Activated gamma-delta T cell treated with Interleukin-2 at 50 U/mL for 16 hours (primary cell): Measurements from ENCODE around the gene PFKFB3.
"Not testable (repeated sequence)": the region's sequence is repeated elsewhere in the genome, so short reads cannot be mapped to it uniquely, and the experiment has no call there.

Experiments used
- DNase-seq: peaks from one replicate; pipeline ENCODE4 v3.0.0-alpha.2; 2020

The PFKFB3 gene

GRCh38 chr10:6202684-6203330, at the start of gene PFKFB3:
PFKFB3 (plus strand) TSS chr10:6202932; CDS start chr10:6203261, 329 bp downstream.
- peak; percentile 89 for DNase-seq

DNA sequence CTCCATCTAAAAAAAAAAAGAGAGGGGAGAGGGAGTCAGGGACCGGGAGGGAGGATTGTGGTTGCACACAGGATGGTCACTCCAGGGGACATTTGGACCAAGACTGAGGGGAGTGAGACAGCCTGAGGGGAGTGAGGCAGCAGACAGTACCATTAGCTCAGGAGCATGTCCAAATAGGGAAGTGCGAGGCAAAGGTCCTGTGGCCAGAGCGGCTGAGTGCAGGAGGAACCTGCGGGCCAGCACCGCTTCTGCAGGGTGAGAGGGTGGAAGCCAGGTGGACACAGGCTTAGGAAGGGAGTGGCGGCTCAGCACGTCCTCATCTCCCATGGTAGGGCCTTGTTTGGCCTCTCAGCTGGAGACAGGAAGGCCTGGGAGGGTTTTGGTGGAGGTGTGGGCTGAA, 48.9 kb upstream of the PFKFB3 start:
- DNase-seq: no peak

DNA sequence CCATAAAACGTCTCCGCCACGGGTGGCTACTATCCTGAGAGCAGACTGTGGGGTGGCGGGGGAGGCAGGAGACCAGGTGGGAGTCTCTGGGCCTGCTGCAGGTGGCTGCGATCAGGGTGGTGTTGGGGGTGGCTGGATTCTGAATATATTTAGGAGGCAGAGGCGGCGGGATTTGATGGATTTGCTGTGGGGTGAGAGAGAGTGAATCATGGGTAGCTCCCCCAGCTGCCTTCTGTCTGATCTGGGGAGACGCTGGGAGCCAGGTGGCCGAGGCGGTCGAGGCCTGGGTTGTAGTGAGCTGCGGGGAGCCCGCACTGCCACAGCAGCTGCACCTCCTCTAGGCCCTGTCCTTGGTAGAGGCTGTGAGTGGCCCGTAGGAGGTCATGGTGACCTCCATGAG, 48.2 kb upstream of the PFKFB3 start:
- no peak for DNase-seq

DNA sequence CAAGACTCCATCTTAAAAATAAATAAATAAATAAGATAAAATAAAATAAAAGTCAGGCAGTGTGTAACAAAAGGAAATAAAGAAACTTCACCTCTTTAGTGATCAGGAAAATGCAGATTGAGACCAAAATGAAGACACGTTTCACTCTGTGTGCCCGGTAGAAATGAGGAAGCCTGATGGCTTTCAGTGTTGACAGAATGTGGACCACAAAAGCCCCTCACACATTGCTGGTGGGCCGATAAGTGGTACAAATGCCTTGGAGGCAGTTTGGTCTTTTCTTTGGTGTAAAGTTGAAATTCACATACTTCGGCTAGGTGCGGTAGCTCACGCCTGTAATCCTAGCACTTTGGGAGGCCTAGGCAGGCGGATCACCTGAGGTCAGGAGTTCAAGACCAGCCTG, 44.5 kb upstream of the PFKFB3 start:
- DNase-seq: no peak

DNA sequence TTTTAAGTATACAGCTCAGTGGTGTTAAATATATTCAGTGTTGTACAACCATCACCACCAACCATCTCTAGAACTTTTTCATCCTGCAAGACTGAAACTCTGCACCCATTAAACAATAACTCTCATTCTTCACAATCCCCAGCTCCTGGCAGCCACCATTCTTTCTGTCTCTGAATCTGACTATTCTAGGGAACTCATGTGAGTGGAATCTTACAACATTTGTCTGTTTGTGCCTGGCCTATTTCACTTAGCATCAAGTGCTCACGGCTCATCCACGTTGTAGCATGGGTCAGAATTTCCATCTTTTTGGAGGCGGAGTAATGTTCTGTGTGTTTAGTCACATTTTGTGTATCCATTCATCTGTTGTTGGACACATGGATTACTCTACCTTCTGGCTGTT, 40.8 kb upstream of the PFKFB3 start:
- DNase-seq: no peak

- DNase-seq: no peak
Observed at GRCh38 chr10:6162589-6163356, 40.0 kb upstream of the PFKFB3 start.

- DNase-seq: peak; percentile 92
Observed at GRCh38 chr10:6163364-6164270, 39.1 kb upstream of the PFKFB3 start.

- DNase-seq: no peak
Observed at GRCh38 chr10:6164271-6165095, 38.2 kb upstream of the PFKFB3 start.

DNA sequence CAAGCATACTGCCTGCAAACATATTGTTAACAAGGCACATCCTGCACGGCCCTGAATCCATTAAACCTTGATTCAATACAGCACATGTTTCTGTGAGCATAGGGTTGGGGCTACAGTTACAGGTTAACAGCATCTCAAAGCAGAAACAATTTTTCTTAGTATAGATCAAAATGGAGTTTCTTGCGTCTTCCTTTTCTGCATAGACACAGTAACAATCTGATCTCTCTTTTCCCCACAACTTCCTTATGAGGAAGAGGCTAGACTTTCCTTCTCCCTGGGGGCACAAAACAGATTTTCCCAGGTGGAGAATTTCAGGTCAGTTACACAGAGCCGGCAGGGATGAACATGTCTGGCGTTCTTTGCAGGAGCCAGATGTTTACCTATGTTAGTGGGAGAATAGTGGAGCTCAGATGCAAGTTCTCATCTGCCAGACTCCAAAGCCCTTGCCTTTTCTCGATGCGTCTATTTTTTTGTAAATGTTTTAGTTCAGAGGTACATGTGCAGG, 37.5 kb upstream of the PFKFB3 start:
- DNase-seq: no peak

DNA sequence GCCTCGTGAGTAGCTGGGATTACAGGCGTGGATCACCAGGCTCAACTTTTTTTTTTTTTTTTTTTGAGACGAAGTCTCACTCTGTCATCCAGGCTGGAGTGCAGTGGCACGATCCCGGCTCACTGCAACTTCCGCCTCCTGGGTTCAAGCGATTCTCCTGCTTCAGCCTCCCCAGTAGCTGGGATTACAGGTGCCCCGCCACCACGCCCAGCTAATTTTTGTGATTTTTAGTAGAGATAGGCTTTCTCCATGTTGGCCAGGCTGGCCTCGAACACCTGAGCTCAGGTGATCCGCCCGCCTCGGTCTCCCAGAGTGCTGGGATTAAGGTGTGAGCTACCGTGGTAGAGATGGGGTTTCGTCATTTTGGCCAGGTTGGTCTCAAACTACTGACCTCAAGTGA, 36.8 kb upstream of the PFKFB3 start:
- not testable (repeated sequence) for DNase-seq

- no peak for DNase-seq
Observed at GRCh38 chr10:6167456-6167855, 35.3 kb upstream of the PFKFB3 start.

DNA sequence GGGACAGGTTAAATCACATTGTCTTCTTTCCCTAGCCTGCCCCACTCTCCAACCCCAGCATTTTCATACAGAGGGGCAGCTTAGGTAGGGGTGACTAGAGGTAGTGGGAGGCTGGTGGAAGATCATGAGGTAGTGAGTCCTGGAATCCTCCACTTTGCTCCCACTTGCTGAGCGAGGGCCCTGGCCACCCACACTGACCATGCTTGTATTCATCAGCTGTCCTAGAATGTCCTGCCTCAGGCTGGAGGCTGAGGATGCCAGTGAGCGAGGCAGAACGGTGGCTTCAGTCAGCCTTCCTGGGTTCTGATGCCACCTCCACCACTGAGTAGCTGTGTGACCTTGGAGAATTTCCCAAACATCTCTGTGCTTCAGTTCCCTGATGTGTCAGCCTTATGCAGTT, 34.6 kb upstream of the PFKFB3 start:
- no peak for DNase-seq

GRCh38 chr10:6170638-6171037, 32.1 kb upstream of the PFKFB3 start:
- DNase-seq: no peak

DNA sequence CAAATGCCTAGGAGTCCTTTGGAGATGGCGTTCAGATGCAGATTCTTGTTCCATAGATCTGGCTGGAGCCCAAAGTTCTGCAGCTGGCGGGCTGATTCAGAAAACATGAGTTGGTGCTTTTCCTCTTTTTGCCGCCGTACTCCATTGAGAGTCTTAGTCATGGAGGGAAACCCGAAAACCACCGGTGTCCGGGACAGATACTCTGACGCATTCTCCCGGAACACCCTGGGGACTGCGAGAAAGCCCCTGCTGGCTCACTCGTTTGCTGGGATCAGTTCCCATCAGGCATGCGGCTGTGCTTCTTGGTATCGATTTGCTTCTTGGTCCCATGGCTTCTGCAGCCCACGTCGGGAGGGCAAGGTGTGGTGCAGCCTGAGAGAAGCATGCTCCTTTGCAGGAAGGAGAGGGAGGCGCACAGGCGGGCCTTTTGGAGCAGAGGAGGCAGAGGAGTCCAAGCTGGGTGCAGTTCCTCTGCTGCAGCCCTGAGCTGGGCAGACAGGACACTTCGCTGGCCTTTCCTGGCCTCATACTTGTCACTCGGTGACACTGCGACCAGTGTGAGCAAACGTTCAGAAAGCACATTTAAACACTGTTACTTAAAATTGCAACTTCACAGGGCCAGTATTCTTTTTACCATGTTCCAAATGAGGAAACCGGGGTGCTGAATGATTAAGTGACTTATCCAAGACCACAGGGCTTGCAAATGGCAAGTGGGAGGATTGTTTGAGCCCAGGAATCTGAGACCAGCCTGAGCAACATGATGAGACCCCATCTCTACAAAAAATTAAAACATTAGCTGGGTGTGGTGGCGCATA, 30.6 kb upstream of the PFKFB3 start:
- no peak for DNase-seq

DNA sequence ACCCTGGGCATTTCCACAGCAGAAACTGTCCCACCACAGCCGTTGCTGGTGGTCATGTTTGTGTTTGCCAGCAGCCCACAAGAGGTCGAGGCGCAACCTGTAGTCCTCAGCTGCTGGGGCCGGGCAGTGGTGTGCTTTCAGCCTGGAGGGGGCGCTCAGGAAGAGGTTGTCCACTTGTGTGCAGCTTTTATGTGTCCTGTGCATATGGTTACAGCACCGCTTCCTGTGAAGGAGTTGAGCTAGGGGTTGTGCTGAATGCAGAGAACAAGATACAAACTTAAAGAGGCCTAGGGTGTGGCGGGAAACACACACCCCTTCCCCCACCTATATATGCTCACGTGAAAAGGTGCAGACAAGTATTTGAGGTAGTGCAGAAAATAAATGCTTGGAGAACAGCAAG, 29.5 kb upstream of the PFKFB3 start:
- peak; percentile 61 for DNase-seq

DNA sequence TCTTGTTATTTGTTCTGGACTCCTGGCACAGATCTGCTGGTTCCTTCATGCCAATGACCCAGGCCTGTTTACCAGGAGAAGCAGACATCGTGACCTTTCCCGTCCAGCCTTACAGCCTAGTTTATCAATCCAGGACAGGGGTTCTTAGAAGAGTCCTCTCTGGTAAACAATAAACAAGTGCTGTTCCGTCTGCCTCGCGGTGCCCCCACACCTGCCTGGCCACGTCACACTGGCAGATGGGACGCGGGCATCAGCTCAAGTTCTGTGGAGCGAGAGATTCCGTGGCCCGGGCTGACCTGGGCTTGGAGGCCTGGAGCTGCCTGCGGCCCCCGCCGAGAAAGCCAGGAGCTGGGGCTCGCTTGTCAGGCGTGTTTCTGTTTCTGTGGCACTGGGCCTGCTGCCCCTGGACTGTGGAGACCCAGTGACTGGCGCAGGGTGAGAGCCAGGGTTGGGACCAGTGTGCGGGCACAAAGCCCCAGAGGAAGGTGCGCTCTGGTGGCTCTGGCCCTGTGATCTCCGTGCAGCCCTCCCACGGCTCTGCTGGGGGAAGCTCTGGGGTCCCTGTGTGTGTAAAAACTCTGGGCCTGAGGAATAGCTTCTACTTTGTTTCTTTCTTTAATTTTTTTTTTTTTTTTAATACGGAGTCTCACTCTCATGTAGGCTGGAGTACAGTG, 28.4 kb upstream of the PFKFB3 start:
- no peak for DNase-seq

DNA sequence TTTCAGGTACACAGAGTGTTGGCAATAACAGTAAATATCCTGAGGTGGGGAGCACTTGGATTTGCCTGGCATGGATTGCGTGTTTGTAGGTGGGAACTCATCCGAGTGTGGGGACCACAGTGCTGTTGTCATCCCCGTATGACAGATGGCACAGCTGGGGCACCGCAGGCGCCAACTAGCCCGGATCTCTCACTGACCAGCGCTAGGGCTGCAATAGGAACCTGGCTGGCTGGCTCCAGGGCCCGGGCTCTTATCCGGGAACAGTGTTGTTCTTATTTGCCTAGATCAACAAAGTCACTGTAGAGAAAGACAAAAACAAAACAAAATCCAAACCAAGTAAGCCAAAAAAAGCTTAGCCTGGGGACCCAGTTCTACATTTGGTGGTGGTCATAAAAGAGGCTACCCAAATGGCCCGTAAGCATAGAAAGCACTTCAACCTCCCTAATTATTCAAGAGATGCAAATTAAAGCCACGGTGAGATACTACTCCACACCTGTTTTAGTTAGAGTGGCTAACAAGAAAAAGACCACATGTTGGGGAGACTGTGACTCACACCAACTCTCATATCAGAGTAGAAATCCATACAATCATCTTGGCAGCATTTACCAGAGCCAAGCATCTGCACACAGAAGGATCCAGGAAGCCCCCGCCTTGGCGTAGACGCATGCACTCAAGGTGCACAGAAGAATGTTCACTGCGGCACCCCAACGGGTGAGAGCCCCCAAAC, 27.2 kb upstream of the PFKFB3 start:
- no peak for DNase-seq

DNA sequence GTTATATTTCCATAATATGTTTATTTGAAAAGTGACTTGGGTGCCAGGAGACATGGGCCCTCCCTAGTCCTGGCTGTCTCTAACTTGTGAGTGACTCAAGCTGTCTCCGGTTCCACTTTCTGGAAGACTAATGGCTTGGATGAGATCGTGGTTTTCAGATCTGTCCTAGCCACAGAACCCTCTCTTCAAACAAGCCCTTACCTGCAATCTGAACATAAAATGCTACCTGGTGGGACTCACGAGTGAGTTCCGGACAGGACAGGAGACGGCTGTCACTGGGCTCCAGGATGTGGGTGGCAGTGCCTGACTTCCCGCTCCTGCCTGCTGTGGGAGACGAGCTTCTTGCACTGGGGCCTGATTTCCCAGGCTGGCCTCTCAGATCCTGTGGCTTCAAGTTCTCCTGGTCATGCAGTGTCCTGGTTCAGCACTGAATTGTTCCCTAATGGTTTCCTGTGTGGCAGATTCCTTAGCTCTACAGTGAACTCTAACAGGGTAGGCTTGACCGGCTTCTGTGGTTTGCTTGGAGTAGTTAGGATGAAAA, 26.0 kb upstream of the PFKFB3 start:
- DNase-seq: no peak

DNA sequence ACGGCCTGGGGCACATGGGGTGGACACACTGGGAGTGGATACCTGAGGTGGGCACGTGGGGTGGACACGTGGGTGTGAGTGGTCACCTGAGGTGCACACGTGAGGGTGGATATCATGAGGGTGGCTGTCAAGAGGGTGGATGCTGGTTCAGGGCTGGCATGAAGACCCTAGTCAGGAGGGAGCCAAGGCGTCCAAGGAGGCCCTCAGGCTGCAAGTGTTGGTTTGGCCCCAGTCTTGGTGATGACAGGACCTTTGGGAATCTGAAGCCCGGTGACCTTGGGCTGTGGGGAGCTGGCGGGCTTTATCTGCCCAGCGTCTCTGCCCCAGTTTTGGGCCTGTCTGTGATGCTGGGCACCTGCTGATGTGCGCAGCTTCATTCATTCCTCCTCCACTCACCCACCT, 24.9 kb upstream of the PFKFB3 start:
- no peak for DNase-seq

GRCh38 chr10:6178581-6178980, 24.2 kb upstream of the PFKFB3 start:
- no peak for DNase-seq
